Measurements from ENCODE around the gene TBK1. TPM values are rescaled to one million over a fixed set of nuclear protein-coding genes. Genes with fewer than 3 reads are reported as not detected.

TBK1 gene
- total RNA-seq, 1 experiment from 2014 or later, result 23.6 TPM

DNA sequence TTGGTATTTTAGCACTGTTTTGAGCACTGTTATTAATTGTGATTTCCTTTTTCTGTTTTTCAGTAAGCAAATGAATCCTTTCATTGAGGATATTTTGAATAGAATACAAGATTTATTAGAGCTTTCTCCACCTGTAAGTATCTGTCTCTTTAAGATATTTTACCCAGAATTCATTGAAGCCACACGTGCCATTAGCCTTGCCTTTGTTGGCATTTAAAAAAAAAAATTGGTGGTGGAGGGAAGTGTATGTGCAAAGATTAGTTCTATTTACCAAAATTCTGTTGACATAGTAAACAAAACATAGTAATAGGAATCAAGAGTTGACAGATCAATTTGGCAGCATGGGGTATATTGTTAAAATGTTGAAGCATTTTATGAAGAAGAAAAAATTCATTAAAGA is 23.9 kb upstream of the TBK1 start:
- Histone ChIP-seq H3K4me2 (ENCODE audit: insufficient read depth, insufficient read length, low read length) (no peak overlapping the region), H3K27ac (ENCODE audit: insufficient read length, low read depth, low read length) (no peak overlapping the region), H3K79me1 (ENCODE audit: insufficient read depth, low read depth, low read length, poor library complexity, severe bottlenecking) (no peaks in the 10 kb centered on the region), H3K23ac (ENCODE audit: insufficient read length, low read depth, low read length) (no peak overlapping the region), H3K18ac (ENCODE audit: insufficient read length, low read depth, low read length) (no peak overlapping the region), H3K9ac (ENCODE audit: extremely low read depth, insufficient read length, low read length) (no peak overlapping the region), H4K8ac (replicated peaks; ENCODE audit: insufficient read length, low read depth, low read length) (no peak overlapping the region), H2BK120ac (ENCODE audit: low read depth, low read length, poor library complexity, severe bottlenecking) (no peak overlapping the region), H3K56ac (ENCODE audit: insufficient read length, low read depth, low read length) (no peak overlapping the region), H2BK20ac (ENCODE audit: low read depth, low read length, poor library complexity, severe bottlenecking) (no peak overlapping the region), H2BK15ac (ENCODE audit: low read depth, low read length) (no peak overlapping the region), H3K79me2 (ENCODE audit: insufficient read depth, low read length) (no peaks in the 10 kb centered on the region), H3K4me1 (ENCODE audit: insufficient read depth, low read length) (no peaks in the 10 kb centered on the region), H4K20me1 (ENCODE audit: control insufficient read depth, insufficient read depth, insufficient read length) (peaks cover 2% of the 10 kb centered on the region), H3K4ac (ENCODE audit: low read depth, low read length) (no peak overlapping the region), H4K5ac (ENCODE audit: insufficient read length, low read depth, low read length) (no peak overlapping the region), H4K91ac (ENCODE audit: insufficient read length, low read depth, low read length) (no peak overlapping the region), H3K23me2 (ENCODE audit: insufficient read length, low read depth, low read length, poor library complexity, severe bottlenecking) (no peaks in the 10 kb centered on the region), H3K27me3 (ENCODE audit: insufficient read depth, low read length) (no peaks in the 10 kb centered on the region), H2AK5ac (ENCODE audit: insufficient read length, low read length) (no peak overlapping the region), H2BK5ac (ENCODE audit: insufficient read length, low read length) (no peak overlapping the region), H3K14ac (ENCODE audit: insufficient read depth, low read length) (no peak overlapping the region), H3K9me3 (ENCODE audit: control insufficient read depth, low read depth, low read length) (no peaks in the 10 kb centered on the region), H2AFZ (ENCODE audit: low read length) (no peak overlapping the region), H3T11ph (ENCODE audit: low read length) (no peak overlapping the region), H2BK12ac (ENCODE audit: insufficient read length, low read depth, low read length) (no peak overlapping the region)
- Mint-ChIP-seq H3K27me3 (ENCODE audit: low read depth) (no peaks in the 10 kb centered on the region), H3K4me3 (no peak overlapping the region), H3K27ac (no peak overlapping the region), H3K4me1 (no peaks in the 10 kb centered on the region), H3K36me3 (ENCODE audit: insufficient read depth in 1 of 3, low read depth in 3 of 3) (peaks cover 70 to 95% (median 94%) of the 10 kb centered on the region in 3 experiments; a peak in 6 of 7 replicates), H3K9me3 (no peaks in the 10 kb centered on the region)
- WGBS (ENCODE audit: extremely low coverage, insufficient read length, low lambda C conversion rate), result no CpG with 5 or more reads among the region's 1 CpG
- TF ChIP-seq, protein P1, sequence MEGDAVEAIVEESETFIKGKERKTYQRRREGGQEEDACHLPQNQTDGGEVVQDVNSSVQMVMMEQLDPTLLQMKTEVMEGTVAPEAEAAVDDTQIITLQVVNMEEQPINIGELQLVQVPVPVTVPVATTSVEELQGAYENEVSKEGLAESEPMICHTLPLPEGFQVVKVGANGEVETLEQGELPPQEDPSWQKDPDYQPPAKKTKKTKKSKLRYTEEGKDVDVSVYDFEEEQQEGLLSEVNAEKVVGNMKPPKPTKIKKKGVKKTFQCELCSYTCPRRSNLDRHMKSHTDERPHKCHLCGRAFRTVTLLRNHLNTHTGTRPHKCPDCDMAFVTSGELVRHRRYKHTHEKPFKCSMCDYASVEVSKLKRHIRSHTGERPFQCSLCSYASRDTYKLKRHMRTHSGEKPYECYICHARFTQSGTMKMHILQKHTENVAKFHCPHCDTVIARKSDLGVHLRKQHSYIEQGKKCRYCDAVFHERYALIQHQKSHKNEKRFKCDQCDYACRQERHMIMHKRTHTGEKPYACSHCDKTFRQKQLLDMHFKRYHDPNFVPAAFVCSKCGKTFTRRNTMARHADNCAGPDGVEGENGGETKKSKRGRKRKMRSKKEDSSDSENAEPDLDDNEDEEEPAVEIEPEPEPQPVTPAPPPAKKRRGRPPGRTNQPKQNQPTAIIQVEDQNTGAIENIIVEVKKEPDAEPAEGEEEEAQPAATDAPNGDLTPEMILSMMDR (conservative IDR thresholded peaks at IDR 0.05), result no peak
- DNase-seq, result no peak
